Activated CD4-positive, CD25-positive, alpha-beta regulatory T cell treated with anti-CD3 and anti-CD28 coated beads, Interleukin-2, amount 50 U/mL, for 16 hours (primary cell): ENCODE data around the gene ITPRIP.

Experiments used
- DNase-seq: peaks from one replicate; pipeline ENCODE4 v3.0.0-alpha.2; 2020; ENCODE audit warnings: low read depth, low spot score

The ITPRIP gene

GRCh38 chr10:104307576-104308438 lies 30.5 kb downstream of the ITPRIP start:
- DNase-seq: no peak

GRCh38 chr10:104306897-104307296 lies 31.4 kb downstream of the ITPRIP start:
- no peak for DNase-seq

DNA sequence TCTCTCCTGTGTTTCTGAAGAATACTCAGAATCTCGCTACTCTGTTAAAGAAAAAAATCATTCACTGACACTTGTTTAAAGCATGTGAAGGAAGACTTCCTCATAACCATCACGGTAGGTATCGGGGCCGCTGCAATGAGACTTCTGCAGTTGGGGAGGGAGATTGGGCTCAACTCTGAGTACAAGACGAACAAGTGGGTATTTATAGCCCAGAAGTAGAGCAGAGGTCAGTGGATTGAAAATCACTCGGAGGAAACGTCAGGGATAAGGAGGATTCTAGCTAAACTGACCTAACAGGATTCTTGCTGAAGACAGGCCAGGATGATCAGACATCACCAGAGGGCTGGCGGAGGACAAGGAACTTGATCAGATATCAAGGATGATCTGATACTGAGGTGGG lies 33.3 kb downstream of the ITPRIP start:
- no peak for DNase-seq

- no peak for DNase-seq
These were observed 33.9 kb downstream of the ITPRIP start for GRCh38 chr10:104304356-104304745.

DNA sequence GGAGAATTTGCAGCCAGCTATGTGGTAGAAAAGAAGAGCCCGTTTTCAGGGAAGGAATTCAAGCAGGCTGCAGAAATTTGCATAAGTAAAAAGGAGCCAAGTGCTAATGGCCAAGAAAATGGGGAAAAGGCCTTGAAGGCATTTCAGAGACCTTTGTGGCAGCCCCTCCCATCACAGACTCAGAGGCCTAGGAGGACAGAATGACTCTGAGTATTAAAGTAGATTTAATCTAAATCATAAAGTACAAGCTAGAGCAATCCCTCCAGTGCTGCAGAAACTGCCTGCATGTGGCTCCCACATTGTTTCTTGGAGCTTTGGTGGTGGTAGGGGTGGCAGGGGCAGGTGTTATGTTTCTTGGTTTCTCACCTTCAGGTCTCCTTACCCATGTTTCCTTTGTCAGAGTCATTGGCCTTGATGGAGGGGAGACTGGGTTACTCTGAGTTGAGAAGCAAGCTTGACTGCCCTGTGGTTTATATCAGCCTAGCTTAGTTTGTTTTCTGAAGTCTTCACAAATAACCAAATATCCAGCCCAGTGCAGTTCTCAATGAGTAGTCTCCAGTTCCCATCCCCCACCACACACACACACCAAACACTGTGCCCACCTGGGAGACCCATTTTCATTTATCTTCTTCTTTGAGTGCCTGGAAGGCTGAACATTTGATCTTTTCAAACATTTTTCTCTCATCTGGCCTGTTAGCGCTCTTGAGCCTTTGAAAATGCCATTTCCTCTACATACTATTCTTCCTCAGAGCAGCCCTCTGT lies 34.5 kb downstream of the ITPRIP start:
- DNase-seq: no peak

- DNase-seq: no peak
These were observed 36.2 kb downstream of the ITPRIP start for GRCh38 chr10:104301907-104302690.

- no peak for DNase-seq
These were observed 37.5 kb downstream of the ITPRIP start for GRCh38 chr10:104300736-104301292.

DNA sequence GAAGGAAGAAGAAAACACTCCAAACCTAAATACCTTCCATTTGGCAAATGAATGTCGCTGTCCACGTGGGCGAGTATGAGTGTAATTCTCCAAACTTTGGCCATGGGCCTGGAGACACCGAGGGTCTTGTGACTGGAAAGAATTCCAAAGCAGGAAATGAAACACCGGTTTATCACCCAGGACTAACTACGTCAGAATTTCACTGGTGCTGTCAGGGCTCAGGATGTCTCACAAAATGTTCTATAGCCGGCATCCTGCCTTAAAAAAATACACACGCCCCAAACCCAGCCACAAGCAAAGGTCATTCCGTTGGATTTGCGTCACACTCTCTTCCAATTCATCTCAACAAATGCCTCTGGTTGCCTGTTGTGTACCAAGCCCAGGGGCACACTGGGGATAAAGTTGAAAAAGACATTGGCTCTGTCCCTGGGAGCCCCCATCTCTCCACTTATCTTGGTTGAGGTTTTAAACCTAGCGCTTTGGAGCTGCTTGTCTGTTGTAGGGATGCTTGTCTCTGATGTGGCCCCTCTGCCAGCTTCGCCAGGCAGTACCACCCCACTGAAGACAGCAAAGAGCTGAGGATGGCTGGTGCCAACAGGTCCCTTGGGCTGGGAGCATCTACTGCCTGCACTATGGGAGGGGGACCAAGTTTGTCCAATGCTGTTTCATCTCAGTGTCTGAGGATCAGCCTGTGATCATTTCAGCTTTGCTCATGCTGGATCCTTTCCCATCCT lies 38.1 kb downstream of the ITPRIP start:
- no peak for DNase-seq

DNA sequence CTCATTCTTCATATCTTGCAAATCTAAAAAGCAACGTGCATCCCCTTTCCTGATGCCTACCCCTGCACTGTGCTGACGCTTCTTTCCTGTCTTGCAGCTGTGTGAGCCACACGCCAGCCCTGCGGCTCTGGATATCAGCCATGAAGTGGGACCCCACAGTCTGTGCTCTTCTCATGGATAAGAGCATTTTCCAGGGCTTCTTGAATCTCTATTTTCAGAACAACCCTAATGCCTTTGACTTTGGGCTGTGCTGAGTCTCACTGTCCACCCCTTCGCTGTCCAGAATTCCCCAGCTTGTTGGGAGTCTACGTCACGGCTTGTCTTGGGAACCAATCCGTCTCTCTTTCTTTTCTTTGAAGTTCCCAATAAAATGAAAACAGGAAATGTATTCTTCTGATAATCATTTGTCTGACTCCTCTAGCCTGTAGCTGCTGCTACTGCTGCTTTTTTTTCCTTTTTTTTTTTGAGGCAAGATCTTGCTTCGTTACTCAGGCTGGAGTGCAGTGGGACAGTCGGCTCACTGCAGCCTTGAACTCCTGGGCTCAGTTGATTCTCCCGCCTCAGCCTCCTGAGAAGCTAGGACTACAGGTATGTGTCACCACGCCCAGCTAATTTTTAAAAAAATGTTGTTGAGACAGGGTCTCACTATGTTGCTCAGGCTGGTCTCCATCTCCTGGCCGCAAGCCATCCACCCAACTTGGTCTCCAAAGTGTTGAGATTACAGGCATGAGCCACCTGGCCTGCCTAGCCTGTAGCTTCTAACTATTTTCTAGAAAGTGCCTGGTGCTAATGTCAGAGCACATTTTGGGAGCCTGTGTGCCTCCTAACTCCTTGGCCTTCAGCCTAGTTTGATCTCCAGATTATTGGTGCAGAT lies 39.0 kb downstream of the ITPRIP start:
- DNase-seq: no peak

DNA sequence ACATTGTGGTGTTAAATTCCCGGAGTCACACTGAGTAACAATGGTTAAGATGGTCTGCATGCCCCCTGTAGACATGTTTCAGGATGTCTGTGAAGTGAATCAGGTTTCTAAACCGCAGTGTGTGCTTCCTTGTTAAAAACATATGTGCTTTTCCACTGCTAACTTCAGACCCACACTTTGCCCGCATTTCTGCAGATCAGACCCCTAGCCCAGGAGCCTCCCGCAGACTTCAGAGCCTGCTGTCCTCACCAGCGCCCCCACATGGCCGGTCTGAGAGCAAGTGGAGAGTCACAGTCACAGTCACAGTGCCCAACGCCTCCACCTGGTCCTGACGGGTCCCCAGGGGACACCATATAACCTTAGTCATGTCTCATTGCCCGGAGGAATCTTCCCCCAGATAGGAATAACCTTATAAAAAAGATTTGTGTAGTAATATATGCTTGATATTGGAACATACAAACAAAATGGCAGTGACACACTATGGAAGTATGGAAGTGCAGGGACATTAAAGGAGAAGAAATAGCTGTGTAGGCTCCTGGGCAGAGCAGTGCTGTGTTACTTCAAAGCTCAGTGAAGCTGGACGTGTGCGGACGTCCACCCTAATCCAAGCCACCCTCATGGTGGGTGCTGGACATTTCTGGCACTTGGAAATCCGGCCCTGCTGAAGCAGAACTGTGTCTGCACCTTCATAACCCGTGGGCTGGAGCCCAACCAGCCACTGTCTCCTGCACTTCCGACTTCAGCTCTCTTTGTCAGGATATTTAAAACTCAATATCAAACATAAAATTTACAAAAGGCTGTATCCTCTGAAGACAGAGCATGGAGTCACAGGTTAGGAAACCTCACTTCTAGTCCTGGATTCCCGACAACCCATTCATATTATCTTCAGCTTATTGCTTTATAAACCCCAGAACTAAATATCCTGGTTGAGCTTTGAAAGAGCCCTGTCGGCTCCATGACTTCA lies 40.3 kb downstream of the ITPRIP start:
- DNase-seq: no peak

- no peak for DNase-seq
These were observed 41.4 kb downstream of the ITPRIP start for GRCh38 chr10:104296687-104297436.

DNA sequence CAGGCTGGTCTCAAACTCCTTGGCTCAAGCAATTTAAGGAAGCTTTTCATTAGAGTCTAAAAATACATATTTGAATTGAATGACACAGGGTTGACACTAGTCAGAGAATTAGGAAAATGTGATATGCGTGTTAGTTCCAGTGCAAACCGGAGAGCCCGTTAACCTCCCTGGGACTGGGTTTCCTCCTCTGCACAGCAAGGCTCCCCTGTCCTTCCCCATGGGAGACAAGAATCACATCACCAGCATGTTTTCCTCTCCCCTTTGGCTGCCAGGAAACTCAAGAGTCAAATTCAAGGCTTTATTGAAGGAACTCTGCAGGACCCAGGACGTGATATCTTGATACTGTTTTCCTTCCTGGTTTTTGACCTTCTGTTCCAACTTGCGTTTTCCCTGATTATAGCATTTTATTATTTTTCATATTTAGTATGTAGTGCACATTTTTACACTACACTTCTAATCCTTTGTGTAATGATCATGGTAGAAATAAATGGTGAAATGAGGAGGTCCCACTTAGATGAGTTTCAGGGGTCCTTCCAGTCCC lies 44.4 kb downstream of the ITPRIP start:
- no peak for DNase-seq

GRCh38 chr10:104293011-104293410 lies 45.3 kb downstream of the ITPRIP start:
- DNase-seq: no peak

DNA sequence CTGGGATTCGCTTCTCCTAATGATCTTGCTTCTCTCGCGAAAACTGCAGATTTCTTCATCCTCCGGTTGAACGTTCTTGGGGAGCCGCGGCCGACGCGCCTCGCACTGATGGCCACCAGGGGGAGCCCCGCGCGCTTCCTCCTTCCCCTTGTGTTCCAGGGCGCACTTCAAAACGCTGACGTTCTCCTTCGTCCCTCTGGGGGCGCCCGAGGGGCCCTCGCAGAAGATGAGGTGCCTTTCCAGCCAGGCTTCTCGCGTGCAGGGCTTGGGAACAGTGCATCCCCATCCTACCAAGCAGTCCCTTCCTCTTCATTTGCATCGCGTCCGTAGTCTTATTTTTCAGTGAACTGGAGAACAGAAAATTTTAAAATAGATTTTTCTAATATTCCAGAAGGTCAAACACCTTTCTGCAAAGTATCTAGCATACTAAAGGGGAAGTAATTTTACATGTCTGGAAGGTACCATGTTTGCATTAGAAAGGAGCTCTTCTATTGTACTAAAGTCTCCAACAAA lies 46.8 kb downstream of the ITPRIP start:
- peak; percentile 81 for DNase-seq

GRCh38 chr10:104288355-104288754 lies 49.9 kb downstream of the ITPRIP start:
- no peak for DNase-seq

DNA sequence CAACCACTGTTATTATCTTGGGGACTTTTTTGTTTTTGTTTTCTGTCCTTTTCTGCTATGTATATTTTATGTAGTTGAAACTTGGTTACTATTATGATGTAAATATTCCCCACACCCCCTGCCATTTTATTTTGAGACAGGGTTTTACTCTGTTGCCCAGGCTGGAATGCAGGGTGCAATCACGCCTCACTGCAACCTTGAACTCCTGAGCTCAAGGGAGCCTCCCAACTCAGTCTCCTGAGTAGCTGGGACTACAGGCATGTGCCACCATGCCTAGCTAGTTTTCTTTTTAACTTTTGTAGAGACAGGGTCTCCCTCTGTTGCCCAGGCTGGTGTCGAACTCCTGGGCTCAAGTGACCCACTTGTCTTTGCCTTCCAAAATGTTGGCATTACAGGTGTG lies 51.3 kb downstream of the ITPRIP start:
- DNase-seq: no peak

DNA sequence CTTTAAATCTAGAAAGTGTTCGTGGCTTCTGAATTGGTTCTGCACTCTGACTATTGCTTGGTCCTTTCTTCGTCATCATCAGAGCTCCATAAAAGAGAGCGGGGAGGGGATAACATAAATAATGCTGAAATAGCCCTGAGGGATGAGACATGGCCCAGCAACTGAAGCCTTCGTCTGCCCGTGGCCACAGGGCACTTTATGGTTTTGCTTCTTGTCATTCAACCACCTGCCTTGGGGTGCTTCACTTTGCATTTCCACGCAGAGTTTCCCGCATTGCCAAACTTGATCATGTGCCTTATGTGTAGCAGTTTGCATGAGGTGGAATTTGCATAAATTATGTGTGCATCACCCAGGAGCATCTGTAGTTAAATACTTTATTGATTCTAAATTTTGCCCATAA lies 53.4 kb downstream of the ITPRIP start:
- DNase-seq: no peak

DNA sequence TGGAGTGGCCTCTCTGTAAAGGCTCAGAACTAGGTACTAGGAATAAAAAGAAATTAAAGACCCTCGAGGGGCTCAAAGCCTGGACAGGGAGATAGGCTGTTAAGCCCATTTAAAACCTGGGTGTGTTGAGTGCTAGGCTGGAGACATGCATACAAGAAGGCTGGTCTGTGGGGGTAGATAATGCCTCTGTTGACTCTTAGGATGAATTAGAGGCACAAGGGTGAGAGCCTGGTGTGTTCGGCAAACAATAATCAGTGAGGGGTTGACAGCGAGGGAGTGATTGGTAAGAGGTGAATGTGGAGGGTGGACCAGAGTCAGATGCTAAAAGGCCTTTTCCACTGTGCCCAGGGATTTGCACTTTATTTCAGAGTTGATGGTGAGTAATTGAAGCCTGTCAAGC lies 56.6 kb downstream of the ITPRIP start:
- no peak for DNase-seq
